ENCODE measurements around the gene PTH1R. TPM values are rescaled to one million over a fixed set of nuclear protein-coding genes. Genes with fewer than 3 reads are reported as not detected.

PTH1R gene
- total RNA-seq, 4 donors from 2014 or later: 2.1 to 26.8 (median 14.5) TPM

- Histone ChIP-seq H3K27ac (replicated peaks in 1 of 4) (no peak overlapping the region), H3K4me3 (no peak overlapping the region), H3K36me3 (peaks cover 0 to 11% (median 0%) of the 10 kb centered on the region in 4 donors), H3K4me1 (peaks cover 19 to 37% (median 31%) of the 10 kb centered on the region in 4 donors), H3K27me3 (no peaks in the 10 kb centered on the region), H3K9me3 (no peaks in the 10 kb centered on the region)
- TF ChIP-seq, protein P1, sequence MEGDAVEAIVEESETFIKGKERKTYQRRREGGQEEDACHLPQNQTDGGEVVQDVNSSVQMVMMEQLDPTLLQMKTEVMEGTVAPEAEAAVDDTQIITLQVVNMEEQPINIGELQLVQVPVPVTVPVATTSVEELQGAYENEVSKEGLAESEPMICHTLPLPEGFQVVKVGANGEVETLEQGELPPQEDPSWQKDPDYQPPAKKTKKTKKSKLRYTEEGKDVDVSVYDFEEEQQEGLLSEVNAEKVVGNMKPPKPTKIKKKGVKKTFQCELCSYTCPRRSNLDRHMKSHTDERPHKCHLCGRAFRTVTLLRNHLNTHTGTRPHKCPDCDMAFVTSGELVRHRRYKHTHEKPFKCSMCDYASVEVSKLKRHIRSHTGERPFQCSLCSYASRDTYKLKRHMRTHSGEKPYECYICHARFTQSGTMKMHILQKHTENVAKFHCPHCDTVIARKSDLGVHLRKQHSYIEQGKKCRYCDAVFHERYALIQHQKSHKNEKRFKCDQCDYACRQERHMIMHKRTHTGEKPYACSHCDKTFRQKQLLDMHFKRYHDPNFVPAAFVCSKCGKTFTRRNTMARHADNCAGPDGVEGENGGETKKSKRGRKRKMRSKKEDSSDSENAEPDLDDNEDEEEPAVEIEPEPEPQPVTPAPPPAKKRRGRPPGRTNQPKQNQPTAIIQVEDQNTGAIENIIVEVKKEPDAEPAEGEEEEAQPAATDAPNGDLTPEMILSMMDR (IDR thresholded peaks at IDR 0.05): no peak
- 57% methylated on average over 1 of the region's 2 CpGs for WGBS
- intact Hi-C loops (cut with DNase I): loop anchor here (5.0 kb wide), 1 partner anchor 42 kb away; no protein-coding TSS in a partner anchor
- DNase-seq (ENCODE audit: extremely low spot score): no peak
Observed at GRCh38 chr3:46865546-46865945, 12.0 kb upstream of the PTH1R start.

GRCh38 chr3:46866032-46866595 is 11.4 kb upstream of the PTH1R start:
- no peak for DNase-seq (ENCODE audit: extremely low spot score)
- TF ChIP-seq, protein P1 (IDR thresholded peaks at IDR 0.05): no peak
- TF ChIP-seq POLR2AphosphoS5 (IDR thresholded peaks at IDR 0.05): no peak
- TF ChIP-seq POLR2A (IDR thresholded peaks at IDR 0.05; ENCODE audit: low read depth): no peak
- no peak for TF ChIP-seq EP300 (IDR thresholded peaks at IDR 0.05)
- Histone ChIP-seq H3K9me3 (no peaks in the 10 kb centered on the region), H3K27me3 (no peaks in the 10 kb centered on the region), H3K27ac (replicated peaks in 1 of 4) (no peak overlapping the region), H3K4me3 (no peak overlapping the region), H3K36me3 (peaks cover 0 to 5% (median 0%) of the 10 kb centered on the region in 4 donors), H3K4me1 (peaks cover 19 to 37% (median 31%) of the 10 kb centered on the region in 4 donors)
- WGBS: 88% methylated on average over 7 of the region's 11 CpGs
- intact Hi-C loops (cut with DNase I): loop anchor here (5.0 kb wide), 1 partner anchor 41 kb away; no protein-coding TSS in a partner anchor

- Histone ChIP-seq H3K4me3 (peak overlapping the region in 1 of 4 donors; percentile 1), H3K36me3 (peaks cover 0 to 3% (median 0%) of the 10 kb centered on the region in 4 donors), H3K27ac (replicated peaks in 1 of 4) (peak overlapping the region; percentile 55 to 70 (median 66)), H3K4me1 (peaks cover 24 to 41% (median 30%) of the 10 kb centered on the region in 4 donors), H3K9me3 (no peaks in the 10 kb centered on the region), H3K27me3 (no peaks in the 10 kb centered on the region)
- 13% methylated on average over 11 of the region's 15 CpGs for WGBS
- peak; percentile 96 for DNase-seq (ENCODE audit: extremely low spot score)
- intact Hi-C loops (cut with DNase I): loop anchor here (1.0 to 5.0 kb wide), 2 partner anchors 28 to 40 kb away; no protein-coding TSS in a partner anchor
- TF ChIP-seq, protein P1 (IDR thresholded peaks at IDR 0.05): peak; percentile 90 to 95 (median 93)
- TF ChIP-seq POLR2AphosphoS5 (IDR thresholded peaks at IDR 0.05): no peak
Observed at GRCh38 chr3:46866720-46867549, 10.6 kb upstream of the PTH1R start.

DNA sequence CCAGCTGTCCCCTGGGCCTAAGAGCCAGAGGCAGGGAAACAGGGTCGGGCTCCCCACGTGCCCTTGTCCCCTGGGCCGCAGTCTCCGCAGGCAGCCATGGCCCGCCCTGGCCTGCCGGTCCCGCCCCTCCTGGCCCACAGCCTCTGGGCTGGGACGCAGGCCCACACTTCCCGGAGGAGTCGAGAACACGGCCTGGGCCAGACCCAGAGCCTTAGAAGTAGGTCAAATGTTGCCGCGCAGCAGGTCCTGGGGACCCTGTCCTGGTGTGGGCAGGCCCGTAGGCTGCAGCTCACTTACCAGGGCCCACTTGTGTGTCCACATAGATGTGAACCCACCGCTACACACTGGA is 10.0 kb upstream of the PTH1R start:
- DNase-seq (ENCODE audit: extremely low spot score): no peak
- TF ChIP-seq, protein P1 (IDR thresholded peaks at IDR 0.05): no peak
- TF ChIP-seq POLR2A (IDR thresholded peaks at IDR 0.05; ENCODE audit: low read depth) (no peak), EP300 (IDR thresholded peaks at IDR 0.05) (no peak), POLR2AphosphoS5 (IDR thresholded peaks at IDR 0.05) (peak; percentile 56 to 75)
- intact Hi-C loops (cut with DNase I): loop anchor here (1.0 to 5.0 kb wide), 2 partner anchors 28 to 40 kb away; no protein-coding TSS in a partner anchor
- Histone ChIP-seq H3K4me1 (peaks cover 30 to 45% (median 34%) of the 10 kb centered on the region in 4 donors), H3K36me3 (no peaks in the 10 kb centered on the region), H3K27ac (replicated peaks in 1 of 4) (peak overlapping the region; percentile 55 to 70 (median 66)), H3K27me3 (no peaks in the 10 kb centered on the region), H3K9me3 (no peaks in the 10 kb centered on the region), H3K4me3 (peak overlapping the region in 1 of 4 donors; percentile 1)
- 0% methylated on average over 2 of the region's 15 CpGs for WGBS

Data from esophagus muscularis mucosa (tissue), 4 donors.